Motor neuron (in vitro differentiated cells): ENCODE data around the gene AIF1L. TPM values are rescaled to one million over a fixed set of nuclear protein-coding genes. Genes with fewer than 3 reads are reported as not detected.

ENCODE experiments used
- total RNA-seq, 8 experiments: library from RNA; unstranded; fragments of 300-600 nt; gene quantifications; 2 replicates each; pipeline versions ENCODE4 v1.2.3 to v1.2.4, GENCODE V29; 2022

AIF1L gene
- total RNA-seq, 8 experiments from 2014 or later = 1.2 to 24.5 (median 5.1) TPM

Other genes with a start within 250 kb of the AIF1L start
- 1 to 10 TPM in 3 of 8 experiments, under 1 TPM in 5; 0.33 to 3.0 (median 0.66) TPM for gene QRFP, start 199.7 kb upstream of the AIF1L start, total RNA-seq
- 1 to 10 TPM in 3 of 8 experiments, under 1 TPM in 5; 0.40 to 2.4 (median 0.54) TPM for gene FIBCD1, start 157.3 kb upstream of the AIF1L start, total RNA-seq
- gene LAMC3, start 87.4 kb upstream of the AIF1L start, total RNA-seq = 10 to 100 TPM in 1 of 8 experiments, under 1 TPM in 6, not detected in 1; 0.05 to 96.7 (median 0.35) TPM
- gene NUP214, start 29.1 kb downstream of the AIF1L start, total RNA-seq = 10 to 100 TPM; 11.4 to 43.1 (median 18.4) TPM
- 1 to 10 TPM in 3 of 8 experiments, under 1 TPM in 5; 0.50 to 1.5 (median 0.88) TPM for gene FAM78A, start 180.0 kb downstream of the AIF1L start, total RNA-seq
- 1 to 10 TPM in 7 of 8 experiments, under 1 TPM in 1; 0.15 to 9.9 (median 5.0) TPM for gene PLPP7, start 193.2 kb downstream of the AIF1L start, total RNA-seq